A673 (cell line): ENCODE measurements around the gene SLC9A8.

Source experiments
- CTCF ChIP-seq: fragments of 300-800, 200-600 bp; sonication (generic); conservative IDR thresholded peaks from 2 replicates; pipeline ENCODE4 v1.5.1; 2017; ENCODE audit warnings: low read depth, mild to moderate bottlenecking, antibody characterized with exemption, low read length, moderate library complexity, mixed read lengths
- EZH2 ChIP-seq: fragments of 200-600 bp; sonication (generic); IDR thresholded peaks from 2 replicates; pipeline ENCODE4 v1.6.1; 2017; ENCODE audit warnings: borderline replicate concordance, low read depth, mild to moderate bottlenecking, mixed read lengths, antibody characterized with exemption, low read length; ENCODE audit not compliant: poor library complexity, severe bottlenecking

- no peak for TF ChIP-seq CTCF
- no peak for TF ChIP-seq EZH2
Observed at GRCh38 chr20:49886571-49887213, 74.1 kb downstream of the SLC9A8 start.
